ENCODE measurements around the gene DLG2. TPM values are rescaled to one million over a fixed set of nuclear protein-coding genes. Genes with fewer than 3 reads are reported as not detected.

DLG2 gene
- total RNA-seq, 1 experiment from 2014 or later, result not detected

DNA sequence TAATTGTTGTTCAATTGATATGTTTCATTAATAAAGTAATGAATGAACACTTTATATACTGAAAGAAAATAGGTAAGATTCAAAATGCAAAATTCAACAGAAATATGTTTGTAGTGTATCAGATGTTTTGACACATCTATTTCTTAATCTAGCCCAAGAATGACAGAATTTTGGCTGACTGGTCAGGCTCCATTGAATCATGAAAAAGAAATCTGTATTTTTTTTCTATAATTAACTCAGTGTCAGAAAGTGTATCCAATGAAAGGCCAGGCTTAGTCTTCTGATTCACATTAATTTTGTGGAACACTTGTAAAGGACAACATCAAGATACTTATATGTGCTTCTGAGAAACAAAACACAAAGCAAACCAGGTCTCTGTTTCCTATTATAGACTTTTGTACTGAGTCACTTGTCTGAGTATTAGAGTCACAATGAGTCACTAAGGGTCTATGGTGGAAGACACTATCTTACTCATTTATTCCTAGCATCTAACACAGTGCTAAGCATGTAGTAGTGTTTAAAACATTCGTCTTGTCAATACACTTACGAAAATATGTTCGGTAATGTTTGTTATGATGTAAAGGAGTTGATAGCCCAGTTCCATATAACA is 2043.3 kb downstream of the DLG2 start:
- DNase-seq (ENCODE audit: low read depth), result peak; percentile 55

- peak; percentile 5 for DNase-seq (ENCODE audit: low read depth)
These were observed 2052.6 kb downstream of the DLG2 start for GRCh38 chr11:83574519-83574918.

- no peak for DNase-seq (ENCODE audit: low read depth)
These were observed 2054.3 kb downstream of the DLG2 start for GRCh38 chr11:83572581-83573496.

GRCh38 chr11:83571302-83571701 is 2055.8 kb downstream of the DLG2 start:
- peak; percentile 15 for DNase-seq (ENCODE audit: low read depth)

DNA sequence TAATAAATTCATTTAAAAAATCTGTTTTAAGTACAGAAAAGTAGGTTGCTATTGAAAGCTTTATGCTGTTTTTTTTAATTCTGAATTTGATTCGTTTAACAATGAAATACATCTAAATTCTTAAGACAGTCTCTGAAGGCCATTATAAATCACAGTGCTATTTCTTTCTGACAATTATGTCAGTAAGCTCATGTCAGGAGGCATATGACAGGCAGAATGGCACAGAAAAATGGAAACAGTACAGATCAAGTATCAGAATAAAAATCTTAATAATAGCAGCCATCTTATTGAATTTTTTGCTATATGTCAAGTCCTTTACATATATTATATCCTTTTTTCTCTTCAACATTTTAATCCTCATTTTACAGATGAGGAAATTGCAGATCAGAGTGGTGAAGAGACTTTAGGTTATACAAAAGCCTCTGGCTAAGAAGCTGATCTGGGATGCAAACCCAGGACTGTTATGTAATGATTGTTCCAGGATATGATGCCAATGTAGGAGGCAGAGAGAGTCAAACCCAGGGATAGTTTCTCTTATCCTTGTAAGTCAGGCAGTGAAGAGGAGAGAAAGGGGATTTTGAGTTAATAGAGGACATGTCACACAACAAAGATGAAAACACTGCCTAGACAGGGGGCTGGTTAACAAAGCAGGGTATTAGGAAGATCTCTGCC is 2057.9 kb downstream of the DLG2 start:
- DNase-seq (ENCODE audit: low read depth), result no peak

- no peak for DNase-seq (ENCODE audit: low read depth)
These were observed 2058.6 kb downstream of the DLG2 start for GRCh38 chr11:83568516-83568915.

DNA sequence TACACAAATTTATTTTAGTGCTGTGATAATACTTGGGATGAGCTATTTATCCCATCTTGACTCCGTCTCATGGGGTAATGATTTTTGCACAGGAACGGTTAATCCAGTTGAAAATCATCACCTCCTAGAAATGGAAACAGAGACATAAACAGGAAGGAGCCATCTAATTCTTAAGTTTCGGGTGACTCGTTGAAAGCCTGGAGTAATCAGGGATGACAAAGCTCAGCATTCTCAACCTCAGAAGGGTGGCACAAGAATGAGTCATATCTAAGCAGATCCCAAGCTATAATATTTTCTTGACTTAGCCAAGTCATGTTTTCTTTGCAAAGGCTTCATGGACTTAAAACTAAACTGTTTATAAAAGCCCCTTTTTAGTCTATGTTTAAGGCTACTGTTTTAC is 2060.2 kb downstream of the DLG2 start:
- peak; percentile 56 for DNase-seq (ENCODE audit: low read depth)

DNA sequence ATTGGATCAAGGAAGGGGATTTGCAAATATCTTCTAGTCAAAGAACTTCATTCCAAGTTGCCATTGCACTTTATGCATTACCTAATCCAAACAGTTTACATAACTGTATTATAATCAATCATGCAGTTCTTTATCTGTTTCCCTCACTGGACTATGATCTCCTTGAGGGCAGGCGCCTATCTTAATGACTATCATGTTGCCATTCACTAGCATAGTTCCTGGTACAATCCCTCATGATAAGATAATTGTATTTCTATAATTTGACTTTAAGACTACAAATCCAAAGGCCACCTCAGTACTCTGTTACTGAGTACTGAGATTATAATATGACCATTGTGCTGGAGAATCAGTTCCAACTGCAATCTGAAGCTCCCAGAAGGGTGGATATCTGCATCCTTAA is 2062.3 kb downstream of the DLG2 start:
- DNase-seq (ENCODE audit: low read depth), result no peak

DNA sequence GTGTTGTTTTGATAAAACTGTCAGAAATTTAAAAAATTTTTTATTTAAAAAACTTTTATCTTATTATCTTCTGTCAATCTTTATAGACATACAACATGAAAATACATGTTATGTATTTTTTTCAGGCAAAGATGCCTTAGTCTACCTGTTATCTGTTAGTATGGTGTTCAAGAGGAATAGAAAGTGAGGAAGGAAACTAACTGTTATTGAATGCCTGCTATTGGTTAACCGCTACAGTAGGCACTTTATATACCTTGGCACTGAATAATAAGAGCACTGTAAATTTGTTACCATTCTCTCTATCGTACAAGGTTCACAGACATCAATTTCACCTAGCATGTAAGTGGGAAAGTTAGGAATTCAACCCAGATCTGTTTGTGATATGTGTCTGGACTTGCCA is 2068.9 kb downstream of the DLG2 start:
- DNase-seq (ENCODE audit: low read depth), result no peak

DNA sequence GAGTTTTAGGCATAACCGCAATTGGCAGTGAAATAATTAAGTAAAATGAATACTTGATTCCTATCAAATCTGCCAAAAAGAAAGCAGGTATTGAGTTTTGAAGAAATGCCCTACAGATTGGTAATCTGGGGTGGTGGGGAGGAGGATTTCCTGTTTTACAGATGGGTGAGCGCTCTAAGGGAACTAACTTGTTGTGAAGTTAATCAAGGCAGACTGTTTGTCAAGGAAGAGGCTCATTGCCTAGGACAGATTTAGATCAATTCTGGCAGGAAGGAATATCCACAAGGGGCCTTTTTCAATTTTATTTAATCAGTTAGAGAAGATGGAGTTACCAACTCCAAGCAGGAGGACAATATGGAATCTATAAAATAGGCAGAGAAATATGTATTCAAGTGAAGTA is 2069.5 kb downstream of the DLG2 start:
- DNase-seq (ENCODE audit: low read depth), result no peak

DNA sequence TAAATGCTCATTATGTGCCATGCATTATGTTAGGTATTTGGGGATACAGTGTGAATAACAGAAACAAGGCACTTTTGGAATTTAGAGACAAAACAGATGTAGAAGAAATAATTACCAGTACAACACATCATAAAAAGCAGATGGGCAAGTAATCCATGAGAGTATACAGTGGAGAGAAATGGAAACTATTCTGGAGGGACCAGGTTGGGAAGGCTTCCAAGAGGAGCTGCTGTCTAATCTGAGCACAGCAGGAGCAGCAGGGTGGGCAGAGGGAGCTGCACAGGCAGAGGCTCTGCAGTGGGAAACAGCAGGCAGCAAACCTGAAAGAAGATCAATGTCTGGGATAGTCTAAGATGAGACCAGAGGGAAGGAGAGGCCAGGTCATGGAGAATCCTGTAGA is 2072.3 kb downstream of the DLG2 start:
- DNase-seq (ENCODE audit: low read depth), result no peak

DNA sequence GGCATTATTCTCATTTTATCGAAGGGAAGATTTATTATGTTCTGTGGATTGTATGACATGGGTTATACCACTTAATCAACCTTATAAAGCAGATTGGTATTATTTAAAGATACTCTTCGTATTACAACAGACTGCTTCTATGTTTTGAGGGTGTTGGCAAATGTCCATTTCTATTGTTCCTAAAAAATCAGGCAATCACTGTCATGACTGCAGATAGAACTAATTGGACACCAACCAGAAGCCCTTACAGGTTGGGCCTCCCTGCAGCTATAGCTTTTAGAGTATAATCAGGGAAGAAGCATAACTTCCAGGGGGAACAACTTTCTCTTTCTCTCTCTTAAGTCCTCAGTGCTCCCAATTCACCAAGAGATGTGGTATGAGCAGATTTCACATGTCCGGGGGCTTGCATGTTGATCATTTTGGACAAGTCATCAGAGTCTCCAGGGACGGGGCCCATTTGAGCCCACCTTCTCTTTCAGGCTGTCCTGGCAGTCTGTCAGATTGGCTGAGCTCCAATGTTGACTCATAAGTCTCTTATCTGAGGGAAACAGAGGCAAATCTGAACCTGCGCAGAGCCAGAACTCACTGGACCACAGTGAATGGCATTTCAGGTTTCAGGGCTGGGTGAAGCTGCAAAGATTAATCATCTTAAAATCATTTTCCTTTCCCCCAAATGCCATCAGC is 2077.0 kb downstream of the DLG2 start:
- no peak for DNase-seq (ENCODE audit: low read depth)

DNA sequence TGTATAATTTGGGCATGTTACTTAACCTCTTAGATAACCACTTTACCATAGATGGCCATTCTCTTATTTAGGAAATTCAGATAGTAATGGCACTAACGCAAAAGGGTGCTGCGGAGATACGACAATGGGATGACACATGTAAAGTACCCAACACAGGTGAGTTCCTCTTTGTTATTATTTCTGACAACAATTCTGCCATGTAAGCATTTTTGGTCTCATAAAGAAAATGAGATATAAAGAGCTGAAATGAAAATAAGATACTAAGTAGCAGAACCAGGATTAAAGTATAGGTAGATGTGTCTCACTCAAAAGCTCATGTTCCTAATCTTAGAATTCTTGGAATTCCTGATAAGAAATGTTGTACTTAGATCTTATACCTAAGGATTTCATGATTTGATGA is 2080.8 kb downstream of the DLG2 start:
- no peak for DNase-seq (ENCODE audit: low read depth)

DNA sequence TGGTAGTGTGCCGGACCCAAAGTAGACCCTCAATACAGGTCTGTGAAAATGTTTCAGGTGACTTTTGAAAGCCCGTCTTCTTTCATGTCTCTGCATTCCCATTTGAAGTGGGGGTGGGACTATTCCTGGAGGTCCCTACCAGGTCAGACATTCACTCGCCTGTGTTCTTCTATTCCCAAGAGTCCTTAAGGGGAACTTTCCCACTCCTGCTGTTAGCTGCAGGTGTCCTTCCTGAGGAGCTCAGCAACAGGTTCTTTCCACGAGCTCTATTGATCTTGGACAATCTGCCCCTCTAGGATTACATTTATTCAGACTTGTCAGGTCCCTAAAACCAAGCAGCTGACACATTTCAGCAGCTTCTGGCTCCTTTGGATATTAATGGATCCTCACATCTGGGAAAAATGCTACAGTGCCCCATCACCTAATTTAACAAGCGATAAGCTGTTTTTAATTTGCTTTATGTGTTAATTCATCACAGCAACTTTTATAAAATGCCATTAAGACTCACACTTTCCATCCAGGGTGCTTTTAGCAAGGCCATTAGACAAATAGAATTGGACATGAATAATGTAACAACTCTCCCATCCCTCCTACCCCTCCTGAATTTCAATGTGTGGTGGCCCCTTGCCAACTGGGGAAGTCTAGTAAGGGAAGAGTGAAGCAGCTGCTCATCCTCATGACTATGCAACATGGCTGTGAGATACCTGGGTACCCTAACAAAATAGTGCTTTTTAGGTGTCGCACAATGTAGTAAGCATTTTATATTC is 2081.5 kb downstream of the DLG2 start:
- DNase-seq (ENCODE audit: low read depth), result no peak

DNA sequence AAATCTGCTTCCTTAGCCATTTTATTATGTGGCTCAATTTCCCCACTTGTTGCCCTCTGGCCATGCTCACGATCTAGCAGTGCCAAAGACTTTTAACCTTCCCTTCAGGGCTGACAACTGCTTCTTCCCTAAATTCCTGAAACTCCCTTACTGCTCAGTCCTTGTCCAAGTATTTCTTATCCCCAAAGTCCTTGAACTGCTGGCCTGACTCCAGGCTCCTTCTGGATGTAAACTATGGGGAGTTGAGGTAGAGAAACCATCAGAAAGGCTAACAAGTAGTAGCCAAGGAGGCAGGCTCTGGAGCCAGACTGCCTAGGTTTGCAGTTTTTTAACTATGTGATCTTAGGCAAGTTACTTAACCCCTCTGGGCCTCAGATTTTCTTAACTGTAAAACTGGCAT is 2082.3 kb downstream of the DLG2 start:
- no peak for DNase-seq (ENCODE audit: low read depth)

GRCh38 chr11:83543706-83544439 is 2083.3 kb downstream of the DLG2 start:
- no peak for DNase-seq (ENCODE audit: low read depth)

- DNase-seq (ENCODE audit: low read depth), result no peak
These were observed 2084.3 kb downstream of the DLG2 start for GRCh38 chr11:83542861-83543260.

GRCh38 chr11:83540728-83541127 is 2086.4 kb downstream of the DLG2 start:
- no peak for DNase-seq (ENCODE audit: low read depth)

DNA sequence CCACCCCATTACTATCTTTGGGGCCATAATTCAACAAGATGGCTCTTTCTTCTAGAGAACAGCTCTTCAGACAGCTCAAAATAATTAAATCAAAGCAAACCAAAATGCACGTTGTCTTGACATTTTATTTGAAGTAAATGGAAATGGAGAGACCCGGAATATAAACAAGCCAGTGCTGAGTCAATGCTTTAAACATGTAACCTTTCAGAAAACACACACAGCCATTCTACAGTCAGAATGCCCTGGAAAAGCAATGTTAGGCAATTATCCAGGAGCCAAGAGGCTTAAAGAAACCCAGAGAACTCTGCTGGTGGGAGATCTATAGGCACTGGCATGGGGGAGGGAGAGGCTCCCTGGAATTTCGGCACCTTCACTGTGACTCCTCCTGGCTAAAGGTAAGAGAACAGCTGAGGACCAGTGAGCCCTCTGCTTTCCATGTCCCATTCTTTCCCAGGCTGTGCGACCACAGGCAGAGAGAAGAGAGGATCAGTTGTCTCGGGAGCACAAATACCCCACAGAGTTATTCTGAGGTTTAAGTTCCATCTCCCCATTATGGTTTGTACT is 2086.9 kb downstream of the DLG2 start:
- no peak for DNase-seq (ENCODE audit: low read depth)

GRCh38 chr11:83538286-83538685 is 2088.9 kb downstream of the DLG2 start:
- no peak for DNase-seq (ENCODE audit: low read depth)

All from M059J (cell line).